Fibroblast of upper back skin (primary cell): ENCODE measurements around the gene RIN3.

Experiments used
- DNase-seq: peaks from one replicate; pipeline ENCODE4 v3.0.0-alpha.2; 2013

Gene RIN3

GRCh38 chr14:92695562-92695961, 182.0 kb downstream of the RIN3 start:
- no peak for DNase-seq

GRCh38 chr14:92696366-92696765, 182.8 kb downstream of the RIN3 start:
- no peak for DNase-seq

DNA sequence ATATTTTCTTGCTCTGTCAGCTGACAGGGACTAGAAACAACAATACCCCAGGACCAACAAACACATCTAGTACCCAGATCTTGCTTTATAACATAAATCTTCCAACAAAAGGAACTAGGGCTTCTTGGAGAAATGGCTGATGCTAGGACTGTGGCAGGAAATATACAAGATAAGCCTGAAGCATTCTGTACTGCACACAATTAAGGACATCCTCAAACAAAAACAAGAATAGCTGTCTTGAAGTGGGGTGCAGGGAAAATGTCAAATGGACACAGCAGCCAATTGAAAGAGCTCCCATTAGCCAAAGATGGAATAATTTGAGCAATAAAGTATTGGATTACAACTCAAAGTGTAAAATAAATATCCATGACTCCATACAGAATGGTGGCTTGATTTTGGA, 184.8 kb downstream of the RIN3 start:
- no peak for DNase-seq

- DNase-seq, result no peak
Measured at GRCh38 chr14:92701826-92702225, 188.2 kb downstream of the RIN3 start.

DNA sequence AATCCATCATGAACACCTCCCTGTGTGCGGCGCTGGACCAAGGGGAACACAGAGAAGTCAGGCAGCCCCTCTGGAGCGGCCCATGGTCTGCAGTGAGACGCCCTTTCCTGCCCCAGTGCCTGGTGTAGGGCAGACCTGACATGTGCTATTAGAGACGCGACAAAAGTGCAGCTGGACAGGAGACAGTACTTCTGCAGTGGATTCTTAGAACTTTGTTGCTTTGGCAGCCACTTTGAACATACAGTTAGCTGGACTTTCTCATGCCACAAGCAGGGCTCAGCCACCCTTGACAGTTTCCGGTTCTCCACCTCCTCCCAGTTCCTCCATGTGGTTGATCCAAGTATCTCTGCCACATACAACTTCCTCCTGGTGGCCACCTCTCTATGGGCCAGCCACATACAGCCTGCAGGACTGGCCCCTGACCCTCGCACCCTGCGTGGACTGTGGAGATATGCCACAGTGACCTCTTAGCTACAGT, 188.9 kb downstream of the RIN3 start:
- no peak for DNase-seq

DNA sequence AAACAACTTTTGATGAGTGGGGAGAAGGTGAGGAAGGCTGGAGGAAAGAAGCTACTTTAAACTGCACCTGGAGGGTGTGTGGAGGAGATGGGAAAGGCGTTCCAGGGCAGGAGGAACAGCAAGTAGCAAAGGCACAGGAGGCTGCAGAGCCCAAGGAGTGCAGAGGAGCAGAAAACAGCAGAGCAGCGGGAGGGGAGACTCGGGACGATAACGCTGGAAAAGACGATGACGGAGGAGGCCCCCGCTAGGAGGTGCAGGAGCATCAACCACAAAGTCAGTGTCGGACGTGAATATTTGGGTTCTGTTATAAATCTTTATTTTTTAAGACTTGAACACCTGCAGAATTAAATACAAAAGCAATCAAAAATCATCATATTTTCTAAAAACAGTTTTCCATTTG, 189.9 kb downstream of the RIN3 start:
- no peak for DNase-seq

DNA sequence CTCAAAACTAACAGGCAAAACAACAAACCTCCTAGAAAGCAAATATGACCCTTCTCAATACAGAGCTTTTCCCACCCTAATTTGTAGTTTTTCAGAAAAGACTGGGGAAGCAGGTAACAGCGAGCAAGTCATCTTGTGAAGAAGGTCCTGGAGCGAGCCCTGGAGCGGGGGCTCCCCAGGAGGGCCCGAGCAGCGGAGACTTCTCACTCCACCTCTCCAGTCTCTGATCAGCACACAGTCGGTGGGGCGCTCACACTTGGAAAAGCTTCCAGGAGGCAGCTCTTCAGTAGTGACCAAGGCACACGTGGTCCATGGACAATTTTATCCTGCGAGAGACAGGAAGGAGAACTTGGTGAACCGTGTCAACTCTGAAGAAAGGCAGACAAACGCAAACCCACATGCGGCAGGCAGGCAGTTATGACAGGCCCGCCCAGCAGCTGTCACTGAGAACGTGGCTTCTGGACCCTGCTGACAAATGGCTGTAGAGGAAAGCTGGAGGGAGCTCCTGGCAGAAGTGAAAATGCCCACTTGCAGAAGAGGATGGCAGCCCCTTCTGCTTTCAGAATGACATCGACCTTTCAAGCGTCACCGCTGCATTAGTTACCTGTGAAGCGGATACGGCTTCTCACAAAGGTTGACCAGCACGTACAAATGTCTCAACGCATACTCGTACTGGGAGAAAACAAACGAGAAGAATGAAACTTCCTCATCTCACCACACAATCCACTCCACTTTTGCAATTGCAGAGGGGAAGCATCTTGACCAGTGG, 190.6 kb downstream of the RIN3 start:
- DNase-seq, result no peak

- no peak for DNase-seq
Measured at GRCh38 chr14:92704821-92705220, 191.2 kb downstream of the RIN3 start.

GRCh38 chr14:92706386-92706785, 192.8 kb downstream of the RIN3 start:
- DNase-seq, result no peak

DNA sequence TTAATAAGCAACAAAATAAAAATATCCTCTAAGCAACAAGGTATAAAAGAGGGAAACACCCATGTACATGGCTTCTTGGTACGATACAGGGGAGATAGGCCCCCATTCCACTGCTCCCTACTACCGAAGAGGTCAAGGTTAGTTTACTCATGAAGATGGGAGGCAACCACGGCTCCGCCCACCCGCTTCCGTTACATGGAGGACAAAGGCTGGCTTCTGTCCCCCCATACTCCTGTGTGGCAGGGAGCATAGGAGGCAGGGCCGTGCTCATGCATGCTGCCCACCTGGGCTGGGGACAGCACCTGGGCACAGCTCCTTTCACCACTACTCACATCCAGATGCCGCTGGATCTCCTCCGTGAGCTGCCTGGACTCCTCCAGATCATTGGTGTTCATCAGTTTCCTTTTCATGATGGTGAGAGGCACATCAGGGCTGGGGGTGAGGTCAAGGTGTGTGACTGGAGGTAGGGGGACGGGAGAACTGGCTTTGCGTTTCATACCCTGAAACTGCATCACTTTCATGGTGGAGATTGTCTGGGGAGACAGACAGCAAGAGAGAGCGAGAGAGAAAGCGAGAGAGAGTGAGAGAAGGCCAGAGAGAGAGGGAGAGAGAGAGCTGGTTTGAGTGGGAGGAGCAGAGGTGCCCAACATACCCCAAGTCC, 195.9 kb downstream of the RIN3 start:
- DNase-seq, result no peak

GRCh38 chr14:92710001-92710341, 196.4 kb downstream of the RIN3 start:
- DNase-seq, result no peak

DNA sequence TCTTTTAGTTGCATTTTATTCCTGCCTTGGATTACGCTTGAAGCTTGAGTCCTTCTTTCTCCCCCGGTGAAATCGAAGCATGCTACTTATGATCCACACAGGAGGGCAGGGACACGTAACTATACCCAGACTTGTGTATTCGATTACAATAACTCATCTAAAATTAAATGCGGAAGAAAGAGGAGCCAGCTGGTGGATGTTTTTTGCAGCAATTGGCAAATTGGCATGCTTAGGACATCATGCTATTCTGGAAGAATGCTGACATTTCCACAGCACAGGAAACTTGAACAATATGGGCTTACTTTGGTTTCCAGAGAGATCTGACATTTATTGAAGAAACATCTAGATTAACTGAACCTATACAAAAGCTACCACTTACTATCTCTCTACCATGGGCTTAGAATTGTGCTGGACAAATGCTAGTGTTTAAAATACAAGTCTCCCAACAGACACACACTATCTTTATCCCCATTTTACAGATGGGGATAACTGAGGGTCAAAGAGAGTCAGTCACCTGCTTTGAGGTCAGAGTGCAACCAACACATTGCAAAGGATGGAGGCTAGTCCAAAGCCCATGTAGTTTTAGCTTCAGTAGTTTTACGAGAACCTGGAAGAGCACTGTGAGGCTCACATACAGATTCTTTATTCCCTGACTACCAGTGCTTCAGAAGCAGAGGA, 198.5 kb downstream of the RIN3 start:
- no peak for DNase-seq

DNA sequence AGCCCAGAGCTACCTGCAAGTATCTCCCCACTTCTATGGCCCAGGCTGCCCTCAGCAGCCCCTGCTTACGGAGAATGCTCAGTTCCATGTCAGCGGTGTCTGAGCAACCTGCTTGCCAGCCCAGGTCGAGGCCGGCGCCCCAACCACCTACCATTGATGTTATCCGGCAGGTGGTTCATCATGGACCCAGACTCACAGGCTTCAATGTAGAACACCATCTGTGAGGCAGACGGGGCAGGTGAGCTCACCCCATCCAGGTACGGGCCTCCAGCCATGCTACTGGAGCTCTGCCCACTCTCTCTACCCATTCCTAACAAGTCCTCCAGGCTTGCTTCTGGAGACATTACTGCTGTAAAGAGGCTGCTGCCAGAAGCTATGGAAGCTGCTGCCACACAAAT, 199.1 kb downstream of the RIN3 start:
- no peak for DNase-seq

- DNase-seq, result peak; percentile 66
Measured at GRCh38 chr14:92714739-92715307, 201.2 kb downstream of the RIN3 start.

DNA sequence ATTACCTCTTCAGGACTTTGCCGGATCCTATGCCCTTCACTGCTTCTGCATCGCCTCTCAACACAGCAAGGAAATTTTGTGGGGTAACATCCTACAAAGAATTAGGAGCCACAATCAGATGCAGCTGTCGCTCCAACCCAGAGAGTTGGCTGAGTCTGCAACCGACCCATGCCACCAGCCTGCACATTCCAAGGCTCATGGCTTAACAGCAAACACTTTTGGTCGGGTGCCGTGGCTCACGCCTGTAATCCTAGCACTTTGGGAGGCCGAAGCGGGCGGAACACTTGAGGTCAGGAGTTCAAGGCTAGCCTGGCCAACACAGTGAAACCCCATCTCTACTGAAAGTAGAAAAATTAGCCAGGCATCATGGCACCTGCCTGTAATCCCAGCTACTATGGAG, 202.6 kb downstream of the RIN3 start:
- no peak for DNase-seq

- peak; percentile 32 for DNase-seq
Measured at GRCh38 chr14:92717571-92718042, 204.0 kb downstream of the RIN3 start.

GRCh38 chr14:92718664-92719063, 205.1 kb downstream of the RIN3 start:
- DNase-seq, result peak; percentile 84

DNA sequence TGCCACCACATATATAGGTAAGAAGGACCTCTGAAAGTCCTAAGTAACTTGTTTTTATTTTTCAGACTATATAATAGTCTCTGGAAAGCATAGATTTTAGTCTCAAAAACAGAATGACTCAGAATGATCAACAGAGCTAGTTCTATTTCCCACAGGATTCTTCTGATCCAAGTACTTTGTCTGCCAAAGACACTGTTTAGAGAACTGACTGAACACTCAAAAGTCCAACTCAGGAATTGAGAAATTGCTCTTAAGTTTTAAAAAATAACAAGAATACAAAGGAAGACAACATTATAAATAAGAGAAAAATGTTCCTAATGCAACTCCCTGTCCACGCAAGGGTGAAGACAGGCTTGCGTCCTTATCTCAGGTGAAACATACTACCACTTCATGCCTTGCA, 205.8 kb downstream of the RIN3 start:
- DNase-seq, result peak; percentile 54

- no peak for DNase-seq
Measured at GRCh38 chr14:92719890-92720323, 206.3 kb downstream of the RIN3 start.

GRCh38 chr14:92724516-92725340, 211.1 kb downstream of the RIN3 start:
- DNase-seq, result no peak

DNA sequence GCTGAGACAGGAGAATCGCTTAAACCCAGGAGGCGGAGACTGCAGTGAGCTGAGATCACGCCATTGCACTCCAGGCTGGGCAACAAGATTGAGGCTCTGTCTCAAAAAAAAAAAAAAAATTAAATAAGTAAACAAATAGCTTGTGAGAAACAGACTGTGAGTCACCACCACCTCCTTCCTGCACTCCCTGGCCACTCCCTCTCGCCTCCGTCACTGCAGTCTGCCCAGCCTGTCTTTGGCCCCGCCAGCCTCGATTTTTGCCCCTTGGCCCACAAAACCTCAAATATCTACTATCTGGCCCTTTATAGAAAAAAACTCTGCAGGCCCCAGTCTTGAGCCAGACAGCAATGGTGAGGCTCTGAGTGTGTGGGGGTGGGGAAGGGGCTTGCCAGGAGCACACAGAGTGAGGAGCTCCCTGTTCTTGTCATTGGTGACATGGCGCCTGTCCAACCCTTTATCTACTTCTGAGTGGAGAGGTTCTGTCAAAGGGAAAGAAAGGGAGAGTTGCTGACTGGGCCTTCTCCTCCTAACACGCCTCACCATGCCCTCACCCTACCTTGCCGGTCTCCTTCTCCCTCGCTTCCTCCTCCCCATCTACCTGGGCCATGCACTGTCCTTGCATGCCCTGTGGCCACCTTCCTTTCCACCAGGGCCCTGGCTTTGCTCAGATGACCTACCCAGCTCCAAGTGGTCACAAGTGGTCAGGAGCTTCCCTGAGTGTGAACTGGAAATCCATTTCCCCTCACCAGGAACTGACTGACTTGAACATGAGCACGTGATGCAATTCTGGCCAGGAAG, 212.8 kb downstream of the RIN3 start:
- DNase-seq, result peak; percentile 30

DNA sequence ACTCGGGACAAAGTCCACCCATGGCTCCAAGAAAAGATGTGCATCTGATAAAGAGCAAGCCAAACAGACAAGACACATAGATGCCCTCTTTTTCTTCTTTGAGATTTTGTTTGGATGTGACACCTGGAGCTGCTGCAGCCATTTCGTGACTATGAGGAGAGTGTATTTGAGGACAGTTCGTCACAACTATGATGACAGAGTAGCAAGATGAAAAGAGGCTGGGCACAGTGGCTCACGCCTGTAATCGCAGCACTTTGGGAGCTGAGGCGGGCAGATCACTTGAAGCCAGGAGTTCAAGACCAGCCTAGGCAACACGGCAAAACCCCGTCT, 213.3 kb downstream of the RIN3 start:
- DNase-seq, result no peak
